Measurements from ENCODE around the gene MTMR3. TPM values are rescaled to one million over a fixed set of nuclear protein-coding genes. Genes with fewer than 3 reads are reported as not detected.
A peak's percentile ranks its signal among the peaks of the same experiment; 100 is the strongest.

The MTMR3 gene
- total and polyA plus RNA-seq, 12 donors = 23.5 to 80.7 (median 40.9) TPM

- peaks cover 0 to 19% of the 10 kb centered on the region in 2 donors for H3K4me1 ChIP-seq (replicated peaks in 1 of 2)
Measured at GRCh38 chr22:30026756-30027155, 143.8 kb downstream of the MTMR3 start.

GRCh38 chr22:30027169-30027568, 144.2 kb downstream of the MTMR3 start:
- Histone ChIP-seq H3K4me1 (replicated peaks in 1 of 2) (peaks cover 0 to 19% of the 10 kb centered on the region in 2 donors), H3K27ac (peak overlapping the region in 2 of 5 donors; percentile 17 to 51), H3K4me3 (no peak overlapping the region), H3K9me3 (replicated peaks in 1 of 3) (no peaks in the 10 kb centered on the region), H3K36me3 (replicated peaks in 1 of 2) (peaks cover 0 to 65% of the 10 kb centered on the region in 2 donors), H3K27me3 (no peaks in the 10 kb centered on the region)
- TF ChIP-seq POLR2A (IDR thresholded peaks at IDR 0.05) (no peak), CTCF (IDR thresholded peaks at IDR 0.05) (no peak)
- intact Hi-C loops (cut with DNase I) = no loop called here
- DNase-seq = no peak
- WGBS, 4 donors = 77 to 84% (median 81%) methylated on average over 4 of the region's 4 CpGs

More at GRCh38 chr22:30026756-30027155, 143.8 kb downstream of the MTMR3 start:
- TF ChIP-seq CTCF (IDR thresholded peaks at IDR 0.05) (no peak), POLR2A (IDR thresholded peaks at IDR 0.05) (no peak)
- WGBS, 4 donors = 90 to 100% (median 93%) methylated on average over 2 of the region's 2 CpGs
- DNase-seq = no peak
- Histone ChIP-seq H3K4me3 (no peak overlapping the region), H3K27ac (peak overlapping the region in 1 of 5 donors; percentile 17), H3K9me3 (replicated peaks in 1 of 3) (no peaks in the 10 kb centered on the region), H3K36me3 (replicated peaks in 1 of 2) (peaks cover 0 to 69% of the 10 kb centered on the region in 2 donors), H3K27me3 (no peaks in the 10 kb centered on the region)
- intact Hi-C loops (cut with DNase I) = no loop called here

GRCh38 chr22:30027791-30028190, 144.8 kb downstream of the MTMR3 start:
- Histone ChIP-seq H3K27ac (peak overlapping the region in 2 of 5 donors; percentile 48 to 51), H3K36me3 (replicated peaks in 1 of 2) (peaks cover 0 to 58% of the 10 kb centered on the region in 2 donors), H3K4me3 (no peak overlapping the region), H3K9me3 (replicated peaks in 1 of 3) (no peaks in the 10 kb centered on the region), H3K27me3 (no peaks in the 10 kb centered on the region), H3K4me1 (replicated peaks in 1 of 2) (peaks cover 0 to 19% of the 10 kb centered on the region in 2 donors)
- intact Hi-C loops (cut with DNase I) = no loop called here
- TF ChIP-seq POLR2A (IDR thresholded peaks at IDR 0.05) = no peak
- WGBS, 4 donors = 26 to 46% (median 30%) methylated on average over 3 to 4 of the region's 4 CpGs
- peak in 6 of 7 donors; percentile 50 to 72 (median 60) for DNase-seq

- TF ChIP-seq CTCF (IDR thresholded peaks at IDR 0.05) (no peak), POLR2A (IDR thresholded peaks at IDR 0.05) (no peak)
- WGBS, 4 donors = 90 to 96% (median 94%) methylated on average over 6 of the region's 6 CpGs
- intact Hi-C loops (cut with DNase I) = no loop called here
- Histone ChIP-seq H3K4me3 (no peak overlapping the region), H3K27ac (no peak overlapping the region), H3K36me3 (replicated peaks in 1 of 2) (peaks cover 0 to 49% of the 10 kb centered on the region in 2 donors), H3K4me1 (replicated peaks in 1 of 2) (peaks cover 0 to 19% of the 10 kb centered on the region in 2 donors), H3K9me3 (replicated peaks in 1 of 3) (no peaks in the 10 kb centered on the region), H3K27me3 (no peaks in the 10 kb centered on the region)
- DNase-seq = no peak
Measured at GRCh38 chr22:30028731-30029130, 145.8 kb downstream of the MTMR3 start.

GRCh38 chr22:30029512-30029911, 146.5 kb downstream of the MTMR3 start:
- no peak for TF ChIP-seq CTCF (IDR thresholded peaks at IDR 0.05)
- no peak for TF ChIP-seq POLR2A (IDR thresholded peaks at IDR 0.05)
- Histone ChIP-seq H3K9me3 (replicated peaks in 1 of 3) (no peaks in the 10 kb centered on the region), H3K27me3 (no peaks in the 10 kb centered on the region), H3K4me1 (replicated peaks in 1 of 2) (peaks cover 0 to 19% of the 10 kb centered on the region in 2 donors), H3K27ac (no peak overlapping the region), H3K36me3 (replicated peaks in 1 of 2) (peaks cover 0 to 41% of the 10 kb centered on the region in 2 donors), H3K4me3 (no peak overlapping the region)
- intact Hi-C loops (cut with DNase I) = no loop called here
- no peak for DNase-seq

Data from adrenal gland (tissue), 12 donors.